ENCODE measurements around the gene TMCO4. TPM values are rescaled to one million over a fixed set of nuclear protein-coding genes. Genes with fewer than 3 reads are reported as not detected.

Gene TMCO4
- total RNA-seq, 2 experiments from 2014 or later, result 13.1 to 14.4 TPM

GRCh38 chr1:19704247-19705113 lies 95.2 kb downstream of the TMCO4 start:
- DNase-seq (peak; percentile 53), ATAC-seq (peak; percentile 58)
- Mint-ChIP-seq H3K9me3 (ENCODE audit: insufficient read depth) (no peaks in the 10 kb centered on the region), H3K4me1 (ENCODE audit: low read depth) (peaks cover 12% of the 10 kb centered on the region), H3K36me3 (ENCODE audit: low read depth) (peaks cover 4% of the 10 kb centered on the region), H3K4me3 (no peak overlapping the region), H3K27me3 (ENCODE audit: low read depth) (no peaks in the 10 kb centered on the region), H3K27ac (no peak overlapping the region)
- ChIA-PET CTCF (interaction anchor here (0.7 to 6.3 kb wide), 19 partner anchors 9 to 179 kb away, joined by 3 to 103 read pairs (median 5); no protein-coding TSS in a partner anchor), POLR2A (interaction anchor here (0.7 kb wide), 1 partner anchor 12 kb away, joined by 3 read pairs; no protein-coding TSS in a partner anchor)

DNA sequence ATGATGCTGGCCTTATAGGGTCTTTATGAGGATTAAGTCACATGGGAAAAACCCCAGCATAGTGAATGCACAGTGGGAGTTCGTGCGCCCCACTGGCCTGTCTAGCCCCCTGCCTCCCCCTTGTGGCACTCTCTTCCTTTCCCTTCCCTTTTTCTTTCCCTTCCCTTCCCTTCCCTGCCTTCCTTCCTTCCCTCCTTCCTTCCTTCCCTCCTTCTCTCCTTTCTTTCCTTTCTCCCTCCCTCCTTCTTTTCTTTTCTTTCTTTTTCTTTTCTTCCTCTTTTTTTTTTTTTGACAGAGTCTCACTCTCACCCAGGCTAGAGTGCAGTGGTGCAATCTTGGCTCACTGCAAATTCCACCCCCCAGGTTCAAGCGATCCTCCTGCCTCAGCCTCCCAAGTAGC lies 96.4 kb downstream of the TMCO4 start:
- CTCF ChIA-PET, result interaction anchor here (0.8 to 6.3 kb wide), 8 partner anchors 9 to 71 kb away, joined by 3 to 103 read pairs (median 6); no protein-coding TSS in a partner anchor
- Mint-ChIP-seq H3K4me3 (no peak overlapping the region), H3K27ac (no peak overlapping the region), H3K4me1 (ENCODE audit: low read depth) (peaks cover 12% of the 10 kb centered on the region), H3K36me3 (ENCODE audit: low read depth) (peaks cover 3% of the 10 kb centered on the region), H3K9me3 (ENCODE audit: insufficient read depth) (no peaks in the 10 kb centered on the region), H3K27me3 (ENCODE audit: low read depth) (no peaks in the 10 kb centered on the region)
- ATAC-seq (no peak), DNase-seq (no peak)
- POLR2A ChIA-PET, result no interaction called here

- Mint-ChIP-seq H3K4me3 (no peak overlapping the region), H3K27me3 (ENCODE audit: low read depth) (no peaks in the 10 kb centered on the region), H3K4me1 (ENCODE audit: low read depth) (peaks cover 13% of the 10 kb centered on the region), H3K36me3 (ENCODE audit: low read depth) (peaks cover 7% of the 10 kb centered on the region), H3K9me3 (ENCODE audit: insufficient read depth) (no peaks in the 10 kb centered on the region), H3K27ac (no peak overlapping the region)
- POLR2A ChIA-PET, result no interaction called here
- DNase-seq, result no peak
- CTCF ChIA-PET, result no interaction called here
- ATAC-seq, result no peak
These were observed 99.5 kb downstream of the TMCO4 start for GRCh38 chr1:19700079-19700777.

DNA sequence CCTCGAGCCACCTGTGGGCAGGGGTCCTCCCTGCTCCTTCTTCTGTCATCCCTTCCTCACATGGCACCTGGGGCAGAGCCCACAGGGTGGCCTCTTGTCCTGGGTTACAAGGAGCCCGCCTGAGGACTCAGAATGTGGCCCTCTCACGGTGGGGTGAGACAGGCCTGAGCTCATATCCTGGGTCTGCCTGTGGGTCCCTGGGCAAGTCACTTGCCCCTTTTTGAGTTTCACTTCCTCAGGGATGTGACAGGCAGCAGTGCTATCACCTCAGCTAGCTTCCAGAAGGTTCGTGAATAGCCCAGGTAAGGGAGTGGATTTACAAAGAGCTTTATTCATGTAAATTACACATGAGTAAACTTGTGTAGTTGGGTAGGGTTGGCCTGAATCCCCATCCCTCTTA lies 101.5 kb downstream of the TMCO4 start:
- H3K9me3 Mint-ChIP-seq (ENCODE audit: insufficient read depth), result no peaks in the 10 kb centered on the region
- POLR2A ChIA-PET, result no interaction called here
- peaks cover 2% of the 10 kb centered on the region for H3K4me1 Mint-ChIP-seq (ENCODE audit: low read depth)
- no peak overlapping the region for H3K4me3 Mint-ChIP-seq
- H3K36me3 Mint-ChIP-seq (ENCODE audit: low read depth), result peaks cover 7% of the 10 kb centered on the region
- ATAC-seq (no peak), DNase-seq (no peak)
- H3K27me3 Mint-ChIP-seq (ENCODE audit: low read depth), result no peaks in the 10 kb centered on the region
- CTCF ChIA-PET, result no interaction called here
- no peak overlapping the region for H3K27ac Mint-ChIP-seq

GRCh38 chr1:19696820-19697219 lies 102.9 kb downstream of the TMCO4 start:
- Mint-ChIP-seq H3K9me3 (ENCODE audit: insufficient read depth) (no peaks in the 10 kb centered on the region), H3K27ac (no peak overlapping the region), H3K36me3 (ENCODE audit: low read depth) (peaks cover 11% of the 10 kb centered on the region), H3K27me3 (ENCODE audit: low read depth) (no peaks in the 10 kb centered on the region), H3K4me1 (ENCODE audit: low read depth) (peaks cover 2% of the 10 kb centered on the region), H3K4me3 (no peak overlapping the region)
- ChIA-PET CTCF (no interaction called here), POLR2A (no interaction called here)
- ATAC-seq, result no peak
- DNase-seq, result no peak

- Mint-ChIP-seq H3K4me3 (no peak overlapping the region), H3K4me1 (ENCODE audit: low read depth) (peaks cover 2% of the 10 kb centered on the region), H3K36me3 (ENCODE audit: low read depth) (peaks cover 21% of the 10 kb centered on the region), H3K9me3 (ENCODE audit: insufficient read depth) (no peaks in the 10 kb centered on the region), H3K27me3 (ENCODE audit: low read depth) (no peaks in the 10 kb centered on the region), H3K27ac (no peak overlapping the region)
- ATAC-seq (no peak), DNase-seq (no peak)
- CTCF ChIA-PET, result interaction anchor here (2.6 kb wide), 1 partner anchor 8 kb away, joined by 8 read pairs; no protein-coding TSS in a partner anchor
- POLR2A ChIA-PET, result no interaction called here
These were observed 103.9 kb downstream of the TMCO4 start for GRCh38 chr1:19695772-19696171.

DNA sequence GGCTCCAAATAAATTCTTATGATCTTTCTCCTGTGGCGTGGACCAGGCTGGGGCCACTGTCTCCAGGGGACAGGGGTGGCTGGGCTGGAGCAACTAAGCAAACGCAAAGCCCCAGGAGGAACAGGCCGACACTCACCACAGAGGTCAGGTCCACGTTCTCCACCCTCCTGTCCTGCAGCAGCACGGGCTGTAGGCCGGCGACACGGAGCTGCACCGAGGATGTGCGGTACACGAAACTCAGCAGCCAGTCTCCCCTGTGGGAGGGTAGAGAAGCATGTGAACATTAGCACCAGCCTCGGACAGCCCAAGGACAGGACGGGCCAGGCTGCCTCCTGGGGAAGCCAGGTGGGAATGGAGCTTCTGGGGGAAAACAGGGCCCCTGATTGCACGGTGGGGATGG lies 105.4 kb downstream of the TMCO4 start:
- H3K4me3 Mint-ChIP-seq, result no peak overlapping the region
- DNase-seq (no peak), ATAC-seq (no peak)
- CTCF ChIA-PET, result interaction anchor here (0.8 to 2.6 kb wide), 3 partner anchors 10 to 457 kb away, joined by 3 to 8 read pairs (median 3); no protein-coding TSS in a partner anchor
- H3K27ac Mint-ChIP-seq, result no peak overlapping the region
- H3K27me3 Mint-ChIP-seq (ENCODE audit: low read depth), result no peaks in the 10 kb centered on the region
- peaks cover 5% of the 10 kb centered on the region for H3K9me3 Mint-ChIP-seq (ENCODE audit: insufficient read depth)
- H3K4me1 Mint-ChIP-seq (ENCODE audit: low read depth), result peaks cover 4% of the 10 kb centered on the region
- peaks cover 32% of the 10 kb centered on the region for H3K36me3 Mint-ChIP-seq (ENCODE audit: low read depth)
- POLR2A ChIA-PET, result no interaction called here

DNA sequence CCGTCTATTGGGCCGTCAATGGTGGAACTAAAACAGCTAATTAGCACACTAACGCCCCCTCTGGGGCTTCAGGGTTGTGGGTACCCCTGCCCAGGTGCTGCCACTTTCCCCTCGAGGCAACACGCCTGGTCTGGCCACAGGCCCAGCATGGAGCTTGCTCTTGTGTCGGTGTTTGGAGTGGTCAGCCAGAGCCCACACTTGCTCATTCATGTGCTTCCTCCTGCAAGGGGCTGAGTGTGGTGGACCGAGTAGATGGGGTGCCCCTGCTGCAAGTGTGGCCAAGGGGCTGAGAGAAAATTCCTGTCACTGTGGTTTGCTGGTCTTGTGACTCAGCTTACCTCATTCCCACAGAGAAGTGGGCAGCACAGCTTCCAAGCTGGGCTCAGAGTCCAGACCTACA lies 109.4 kb downstream of the TMCO4 start:
- H3K36me3 Mint-ChIP-seq (ENCODE audit: low read depth), result peaks cover 46% of the 10 kb centered on the region
- no peak for DNase-seq
- H3K4me1 Mint-ChIP-seq (ENCODE audit: low read depth), result peaks cover 23% of the 10 kb centered on the region
- CTCF ChIA-PET, result interaction anchor here (1.5 kb wide), 1 partner anchor 14 kb away, joined by 6 read pairs; no protein-coding TSS in a partner anchor
- H3K9me3 Mint-ChIP-seq (ENCODE audit: insufficient read depth), result peaks cover 5% of the 10 kb centered on the region
- ATAC-seq, result no peak
- no peaks in the 10 kb centered on the region for H3K27me3 Mint-ChIP-seq (ENCODE audit: low read depth)
- H3K4me3 Mint-ChIP-seq, result no peak overlapping the region
- POLR2A ChIA-PET, result interaction anchor here (0.6 kb wide), 1 partner anchor 442 kb away, joined by 4 read pairs; no protein-coding TSS in a partner anchor
- H3K27ac Mint-ChIP-seq, result no peak overlapping the region

DNA sequence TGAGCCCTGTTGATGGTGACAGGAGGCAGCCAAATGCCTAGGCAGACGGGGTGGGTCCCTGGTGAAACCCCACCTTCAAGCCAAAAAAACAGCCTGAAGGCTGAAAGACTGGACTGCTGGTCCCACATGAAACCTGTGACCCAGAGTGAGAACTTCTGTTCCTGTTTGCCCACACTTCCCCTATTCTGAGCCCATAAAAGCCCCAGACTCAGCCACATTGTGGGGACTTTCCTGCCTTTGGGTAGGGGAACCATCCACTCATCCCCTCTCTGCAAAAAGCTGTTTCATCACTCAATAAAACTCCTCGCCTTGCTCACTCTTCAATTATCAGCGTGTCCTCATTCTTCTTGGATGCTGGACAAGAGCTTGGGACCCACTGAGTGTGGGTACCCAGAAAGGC lies 109.9 kb downstream of the TMCO4 start:
- ChIA-PET POLR2A (no interaction called here), CTCF (interaction anchor here (1.5 kb wide), 1 partner anchor 14 kb away, joined by 6 read pairs; no protein-coding TSS in a partner anchor)
- ATAC-seq, result no peak
- no peak overlapping the region for H3K4me3 Mint-ChIP-seq
- peaks cover 46% of the 10 kb centered on the region for H3K36me3 Mint-ChIP-seq (ENCODE audit: low read depth)
- no peaks in the 10 kb centered on the region for H3K27me3 Mint-ChIP-seq (ENCODE audit: low read depth)
- DNase-seq, result no peak
- peaks cover 23% of the 10 kb centered on the region for H3K4me1 Mint-ChIP-seq (ENCODE audit: low read depth)
- H3K27ac Mint-ChIP-seq, result no peak overlapping the region
- peaks cover 5% of the 10 kb centered on the region for H3K9me3 Mint-ChIP-seq (ENCODE audit: insufficient read depth)

GRCh38 chr1:19689085-19689757 lies 110.5 kb downstream of the TMCO4 start:
- DNase-seq, result no peak
- Mint-ChIP-seq H3K27me3 (ENCODE audit: low read depth) (no peaks in the 10 kb centered on the region), H3K4me1 (ENCODE audit: low read depth) (peaks cover 23% of the 10 kb centered on the region), H3K9me3 (ENCODE audit: insufficient read depth) (peaks cover 5% of the 10 kb centered on the region), H3K4me3 (no peak overlapping the region), H3K27ac (peak overlapping the region; percentile 84), H3K36me3 (ENCODE audit: low read depth) (peaks cover 46% of the 10 kb centered on the region)
- ChIA-PET CTCF (interaction anchor here (1.5 kb wide), 1 partner anchor 15 kb away, joined by 6 read pairs; no protein-coding TSS in a partner anchor), POLR2A (no interaction called here)
- ATAC-seq, result no peak

GRCh38 chr1:19688041-19688842 lies 111.5 kb downstream of the TMCO4 start:
- ATAC-seq (peak; percentile 67), DNase-seq (peak; percentile 47)
- Mint-ChIP-seq H3K36me3 (ENCODE audit: low read depth) (peaks cover 46% of the 10 kb centered on the region), H3K4me3 (peak overlapping the region; percentile 28), H3K9me3 (ENCODE audit: insufficient read depth) (peaks cover 5% of the 10 kb centered on the region), H3K4me1 (ENCODE audit: low read depth) (peaks cover 23% of the 10 kb centered on the region), H3K27me3 (ENCODE audit: low read depth) (no peaks in the 10 kb centered on the region), H3K27ac (peak overlapping the region; percentile 84)
- ChIA-PET CTCF (interaction anchor here (1.4 kb wide), 1 partner anchor 26 kb away, joined by 4 read pairs; no protein-coding TSS in a partner anchor), POLR2A (no interaction called here)
